Measurements from ENCODE around the gene FNIP1.

GRCh38 chr5:131795228-131795627 lies 1.6 kb downstream of the FNIP1 start:
- no peak for TF ChIP-seq CTCF (conservative IDR thresholded peaks at IDR 0.05; ENCODE audit: low read depth in 2 of 2)
- no peak for TF ChIP-seq EZH2 (IDR thresholded peaks at IDR 0.05; ENCODE audit: low read depth, unreplicated experiment)
- TF ChIP-seq EZH2phosphoT487 (IDR thresholded peaks at IDR 0.05; ENCODE audit: unreplicated experiment) = no peak

Data from GM23338 (cell line).